Measurements from ENCODE around the gene NEMF.
"Not testable (repeated sequence)": the region's sequence is repeated elsewhere in the genome, so short reads cannot be mapped to it uniquely, and the experiment has no call there.

The NEMF gene

GRCh38 chr14:49852301-49853157 lies at the start of gene NEMF:
TSS of gene NEMF (minus strand) at chr14:49852788. CDS start at chr14:49852753, 35 bp downstream.
- peak; percentile 60 to 71 for DNase-seq (ENCODE audit: low read depth in 2 of 2)

- DNase-seq (ENCODE audit: low read depth in 2 of 2): no peak
These were observed 48.4 kb upstream of the NEMF start for GRCh38 chr14:49900973-49901372.

- no peak for DNase-seq (ENCODE audit: low read depth in 2 of 2)
These were observed 45.9 kb upstream of the NEMF start for GRCh38 chr14:49898485-49898884.

GRCh38 chr14:49897965-49898364 lies 45.4 kb upstream of the NEMF start:
- no peak for DNase-seq (ENCODE audit: low read depth in 2 of 2)

- no peak for DNase-seq (ENCODE audit: low read depth in 2 of 2)
These were observed 44.8 kb upstream of the NEMF start for GRCh38 chr14:49897414-49897813.

- no peak for DNase-seq (ENCODE audit: low read depth in 2 of 2)
These were observed 44.4 kb upstream of the NEMF start for GRCh38 chr14:49896966-49897365.

- DNase-seq (ENCODE audit: low read depth in 2 of 2): not testable (repeated sequence)
These were observed 43.7 kb upstream of the NEMF start for GRCh38 chr14:49896272-49896671.

- DNase-seq (ENCODE audit: low read depth in 2 of 2): no peak
These were observed 42.9 kb upstream of the NEMF start for GRCh38 chr14:49895480-49895879.

GRCh38 chr14:49894214-49895107 lies 41.9 kb upstream of the NEMF start:
- not testable (repeated sequence) for DNase-seq (ENCODE audit: low read depth in 2 of 2)

- DNase-seq (ENCODE audit: low read depth in 2 of 2): peak; percentile 69 to 80
These were observed 41.0 kb upstream of the NEMF start for GRCh38 chr14:49893309-49894213.

GRCh38 chr14:49892636-49893308 lies 40.2 kb upstream of the NEMF start, which contains the start of gene ARF6:
TSS of gene ARF6 (plus strand) at chr14:49893082. CDS start at chr14:49893737, 655 bp downstream.
- peak; percentile 94 to 96 for DNase-seq (ENCODE audit: low read depth in 2 of 2)

GRCh38 chr14:49892301-49892635 lies 39.7 kb upstream of the NEMF start:
- no peak for DNase-seq (ENCODE audit: low read depth in 2 of 2)

- DNase-seq (ENCODE audit: low read depth in 2 of 2): no peak
These were observed 35.7 kb upstream of the NEMF start for GRCh38 chr14:49888293-49888692.

GRCh38 chr14:49886523-49886922 lies 33.9 kb upstream of the NEMF start:
- no peak for DNase-seq (ENCODE audit: low read depth in 2 of 2)

- no peak for DNase-seq (ENCODE audit: low read depth in 2 of 2)
These were observed 30.5 kb upstream of the NEMF start for GRCh38 chr14:49882826-49883694.

- DNase-seq (ENCODE audit: low read depth in 2 of 2): no peak
These were observed 28.9 kb upstream of the NEMF start for GRCh38 chr14:49881350-49882001.

- no peak for DNase-seq (ENCODE audit: low read depth in 2 of 2)
These were observed 27.9 kb upstream of the NEMF start for GRCh38 chr14:49880267-49881064.

- DNase-seq (ENCODE audit: low read depth in 2 of 2): peak in 1 of 2 experiments; percentile 51
These were observed 27.1 kb upstream of the NEMF start for GRCh38 chr14:49879646-49880204.
